Measurements from ENCODE around the gene TEX55. TPM values are rescaled to one million over a fixed set of nuclear protein-coding genes. Genes with fewer than 3 reads are reported as not detected.

The TEX55 gene
- total RNA-seq, 1 donor from 2014 or later = not detected

Other genes starting within 250 kb of the TEX55 start
- gene IGSF11, start 111.3 kb upstream of the TEX55 start, total RNA-seq = not detected in 2 replicates
- gene UPK1B, start 27.4 kb downstream of the TEX55 start, total RNA-seq = not detected in 2 replicates
- 4.2 and 5.5 TPM in 2 replicates for gene B4GALT4, start 94.7 kb downstream of the TEX55 start, total RNA-seq
- 24.0 and 26.0 TPM in 2 replicates for gene ARHGAP31, start 148.2 kb downstream of the TEX55 start, total RNA-seq